Choroid plexus epithelial cell (primary cell): ENCODE results near the gene KBTBD12.

Experiments
- DNase-seq: peaks from one replicate; pipeline ENCODE4 v3.0.0-alpha.2; 2010; ENCODE audit warnings: low read depth
- H3K4me3 ChIP-seq: 2 replicates; pipeline ENCODE4 v1.5.1; 2011; ENCODE audit warnings: low read depth, mild to moderate bottlenecking, control low read depth, low read length, moderate library complexity
- CTCF ChIP-seq: conservative IDR thresholded peaks from 2 replicates; pipeline ENCODE4 v1.5.1; 2011; ENCODE audit warnings: low read depth, mild to moderate bottlenecking, control low read depth, inconsistent platforms, low read length, moderate library complexity

KBTBD12 gene

DNA sequence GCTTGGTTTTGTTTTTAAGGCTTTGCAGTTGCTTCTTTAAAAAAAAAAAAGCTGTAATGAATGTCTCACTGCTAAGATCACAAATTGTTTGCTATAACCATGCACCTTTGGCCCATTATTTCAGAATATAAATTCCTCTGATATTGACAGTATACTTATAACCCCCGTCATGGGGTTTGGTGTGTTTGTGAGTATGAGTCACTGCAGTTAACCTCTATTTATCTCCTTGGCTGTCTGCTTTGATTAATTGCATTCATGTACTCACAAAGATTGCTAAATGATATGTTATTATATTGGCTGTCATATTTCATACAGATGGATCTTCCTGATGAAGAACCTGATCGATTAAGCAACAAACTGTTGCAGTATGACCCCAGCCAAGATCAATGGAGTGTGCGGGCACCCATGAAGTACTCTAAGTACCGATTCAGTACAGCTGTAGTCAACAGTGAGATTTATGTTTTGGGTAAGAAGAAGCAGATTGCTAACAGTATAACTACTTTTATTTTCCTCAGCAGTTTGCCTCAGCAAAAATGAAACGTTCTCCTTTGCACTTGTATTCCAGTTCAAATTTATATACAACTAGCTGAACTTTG, 14.9 kb downstream of the KBTBD12 start:
- no peak overlapping the region for H3K4me3 ChIP-seq
- TF ChIP-seq CTCF: no peak
- no peak for DNase-seq

DNA sequence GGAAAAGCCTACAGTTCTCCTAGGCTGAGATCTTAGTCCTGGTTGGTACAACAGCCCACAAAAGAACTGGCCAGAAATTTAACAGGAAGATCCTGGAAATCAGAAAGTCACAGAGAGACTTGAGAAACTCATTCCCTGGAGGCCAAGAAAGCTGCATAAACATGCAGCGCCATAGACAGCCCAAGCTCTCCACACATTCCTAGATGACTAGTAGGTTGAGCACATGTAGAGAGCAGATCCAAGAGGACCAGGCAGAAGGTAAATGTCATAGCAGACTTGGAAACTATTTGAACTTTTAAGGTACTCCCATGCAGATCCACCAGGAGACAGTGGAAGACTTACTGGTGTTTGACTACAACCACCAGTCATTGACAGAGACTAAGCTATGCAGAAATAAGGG, 18.4 kb downstream of the KBTBD12 start:
- no peak overlapping the region for H3K4me3 ChIP-seq
- DNase-seq: no peak

DNA sequence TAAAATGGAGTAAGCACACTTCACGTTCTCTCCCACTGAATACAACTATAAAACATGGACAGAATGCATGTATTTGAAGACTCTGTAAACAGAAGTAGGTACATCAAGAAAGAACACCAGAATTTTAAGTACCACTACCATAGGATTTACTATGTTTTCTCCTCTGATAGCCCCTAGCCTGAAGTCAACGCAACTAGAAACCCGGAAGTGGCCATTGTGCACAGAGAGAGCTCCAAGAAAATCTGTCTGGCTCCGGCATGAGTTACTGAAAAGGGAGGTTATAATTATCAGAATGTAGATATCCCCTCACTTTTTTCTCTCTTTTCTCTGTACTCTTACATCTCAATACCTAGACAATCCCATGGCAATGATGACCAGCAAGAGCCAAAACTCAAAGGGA, 23.8 kb downstream of the KBTBD12 start:
- DNase-seq: no peak
- no peak for TF ChIP-seq CTCF
- no peak overlapping the region for H3K4me3 ChIP-seq

More for the DNA sequence above, 18.4 kb downstream of the KBTBD12 start:
- TF ChIP-seq CTCF: no peak

GRCh38 chr3:127940116-127940515, 25.1 kb downstream of the KBTBD12 start:
- H3K4me3 ChIP-seq: no peak overlapping the region
- TF ChIP-seq CTCF: no peak
- DNase-seq: no peak

GRCh38 chr3:127942613-127943012, 27.6 kb downstream of the KBTBD12 start:
- DNase-seq: no peak
- H3K4me3 ChIP-seq: no peak overlapping the region
- TF ChIP-seq CTCF: no peak

GRCh38 chr3:127948211-127948610, 33.2 kb downstream of the KBTBD12 start:
- no peak overlapping the region for H3K4me3 ChIP-seq
- TF ChIP-seq CTCF: no peak
- DNase-seq: no peak

DNA sequence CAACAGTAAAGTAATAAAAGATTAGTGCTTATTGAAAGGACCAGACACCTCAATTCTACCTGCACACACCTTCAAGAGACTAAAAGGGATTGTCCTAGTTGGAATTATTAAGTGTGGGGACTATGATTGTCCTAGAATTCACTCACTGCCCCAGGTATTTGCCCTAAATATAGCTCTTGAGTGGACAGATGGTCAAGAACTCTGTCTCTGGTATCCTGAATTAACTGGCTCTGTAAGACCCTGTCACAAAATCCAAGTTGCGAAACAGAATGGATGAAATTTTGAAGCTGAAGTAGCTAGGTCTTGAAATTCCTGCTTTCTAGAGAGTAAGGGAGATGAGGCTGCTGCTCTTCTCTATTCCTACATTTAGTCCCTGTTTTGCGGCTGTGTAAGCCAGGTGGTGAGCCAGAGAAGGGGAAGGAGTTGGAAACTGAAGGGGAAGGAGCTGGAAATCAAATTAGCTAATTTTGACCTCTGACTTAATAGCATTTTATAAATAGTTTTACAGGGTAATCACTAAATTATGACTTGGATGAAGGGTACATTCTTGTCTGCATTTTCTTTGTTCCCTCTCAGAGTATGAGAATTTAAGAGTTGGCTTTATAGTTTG, 34.5 kb downstream of the KBTBD12 start:
- no peak for DNase-seq
- TF ChIP-seq CTCF: no peak
- H3K4me3 ChIP-seq: no peak overlapping the region
